MM.1S (cell line): Measurements from ENCODE around the gene LAP3.
"Not testable (repeated sequence)": the region's sequence is repeated elsewhere in the genome, so short reads cannot be mapped to it uniquely, and the experiment has no call there.

ENCODE experiments used
- DNase-seq: peaks from one replicate; pipeline ENCODE4 v3.0.0-alpha.2; 2015
- H2AFZ ChIP-seq: fragments of 300-600 bp; sonication (generic); 2 replicates; pipeline ENCODE4 v1.6.0; 2016; ENCODE audit warnings: antibody characterized with exemption, low read length
- H3F3A ChIP-seq: fragments of 300-600 bp; sonication (generic); 2 replicates; pipeline ENCODE4 v1.6.1; 2016; ENCODE audit warnings: mild to moderate bottlenecking, antibody characterized with exemption, low read length, moderate library complexity, mixed read lengths; ENCODE audit not compliant: insufficient read depth
- H3K27ac ChIP-seq: fragments of 300-600 bp; sonication (generic); 2 replicates; pipeline ENCODE4 v1.5.1; 2016; ENCODE audit warnings: mild to moderate bottlenecking, low read length
- H3K27me3 ChIP-seq: fragments of 300-600 bp; sonication (generic); replicated peaks from 2 replicates; pipeline ENCODE4 v1.6.0; 2016; ENCODE audit warnings: low read length; ENCODE audit not compliant: insufficient read depth
- H3K36me3 ChIP-seq: fragments of 300-600 bp; sonication (generic); replicated peaks from 2 replicates; pipeline ENCODE4 v1.6.1; 2016; ENCODE audit warnings: mild to moderate bottlenecking, low read length, mixed read lengths; ENCODE audit not compliant: insufficient read depth
- H3K4me1 ChIP-seq: fragments of 300-600 bp; sonication (generic); 2 replicates; pipeline ENCODE4 v1.6.1; 2016; ENCODE audit warnings: low read length, mixed read lengths
- H3K4me2 ChIP-seq: fragments of 300-600 bp; sonication (generic); 2 replicates; pipeline ENCODE4 v1.6.0; 2016; ENCODE audit warnings: low read depth, low read length
- H3K4me3 ChIP-seq: fragments of 300-600 bp; sonication (generic); 2 replicates; pipeline ENCODE4 v1.5.1; 2016; ENCODE audit warnings: low read length, mixed read lengths
- H3K79me2 ChIP-seq: fragments of 300-600 bp; sonication (generic); 2 replicates; pipeline ENCODE4 v1.6.1; 2016; ENCODE audit warnings: mixed run types, low read length, mixed read lengths
- H3K9ac ChIP-seq: fragments of 300-600 bp; sonication (generic); 2 replicates; pipeline ENCODE4 v1.6.1; 2016; ENCODE audit warnings: low read length, mixed read lengths
- H3K9me2 ChIP-seq: fragments of 300-600 bp; sonication (generic); replicated peaks from 2 replicates; pipeline ENCODE4 v1.6.1; 2016; ENCODE audit warnings: mild to moderate bottlenecking, low read length, mixed read lengths; ENCODE audit not compliant: insufficient read depth
- H3K9me3 ChIP-seq: fragments of 300-600 bp; sonication (generic); replicated peaks from 2 replicates; pipeline ENCODE4 v1.6.1; 2016; ENCODE audit warnings: mild to moderate bottlenecking, low read length, mixed read lengths; ENCODE audit not compliant: insufficient read depth
- H4K20me1 ChIP-seq: fragments of 300-600 bp; sonication (generic); 2 replicates; pipeline ENCODE4 v1.6.1; 2016; ENCODE audit warnings: mild to moderate bottlenecking, low read length, moderate library complexity, mixed read lengths; ENCODE audit not compliant: insufficient read depth
- EZH2 ChIP-seq: fragments of 300-600 bp; sonication (generic); optimal IDR thresholded peaks from 2 replicates; pipeline ENCODE3; 2017; ENCODE audit warnings: low read depth, mild to moderate bottlenecking, antibody characterized with exemption, low read length, mixed read lengths
- EZH2phosphoT487 ChIP-seq: fragments of 300-600 bp; sonication (generic); IDR thresholded peaks from 2 replicates; pipeline ENCODE4 v1.6.1; 2018; ENCODE audit warnings: antibody characterized with exemption, low read length
- TF ChIP-seq, protein P1 (sequence below): fragments of 300-600 bp; sonication (generic); IDR thresholded peaks from 2 replicates; pipeline ENCODE4 v1.5.1; 2016; ENCODE audit warnings: antibody characterized with exemption, low read length, mixed read lengths

The LAP3 gene

DNA sequence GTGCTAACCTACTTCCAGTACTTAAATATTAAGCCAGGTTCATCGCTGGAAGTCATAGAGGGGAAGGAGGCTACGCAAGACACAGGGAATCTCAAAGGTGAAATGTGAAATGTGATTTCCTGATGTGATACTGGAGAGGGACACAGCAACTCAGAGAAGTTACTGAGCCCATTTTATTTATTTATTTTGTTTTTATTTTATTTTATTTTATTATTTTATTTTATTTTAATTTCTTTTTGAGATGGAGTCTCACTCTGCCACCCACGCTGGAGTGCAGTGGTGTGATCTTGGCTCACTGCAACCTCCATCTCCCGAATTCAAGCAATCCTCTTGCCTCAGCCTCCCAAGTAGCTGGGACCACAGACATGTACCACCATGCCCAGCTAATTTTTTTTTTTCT, 42.3 kb upstream of the LAP3 start:
- Histone ChIP-seq H3K9me3 (no peaks in the 10 kb centered on the region), H3K36me3 (no peaks in the 10 kb centered on the region), H3K4me1 (0 out of 2 replicates have a peak, but pooled peaks cover 8% of the 10 kb centered on the region), H3K9me2 (no peaks in the 10 kb centered on the region), H2AFZ (peak overlapping the region; percentile 24), H3K27ac (peak overlapping the region; percentile 52; the same call in 1 of the 2 replicates), H3K27me3 (no peaks in the 10 kb centered on the region), H3K4me2 (peak overlapping the region; percentile 56), H3K9ac (no peak overlapping the region; the same call in 1 of the 2 replicates), H3K4me3 (peak overlapping the region; percentile 39), H4K20me1 (no peaks in the 10 kb centered on the region), H3F3A (peaks cover 10% of the 10 kb centered on the region), H3K79me2 (no peaks in the 10 kb centered on the region)
- TF ChIP-seq EZH2: no peak
- no peak for TF ChIP-seq EZH2phosphoT487
- TF ChIP-seq, protein P1, sequence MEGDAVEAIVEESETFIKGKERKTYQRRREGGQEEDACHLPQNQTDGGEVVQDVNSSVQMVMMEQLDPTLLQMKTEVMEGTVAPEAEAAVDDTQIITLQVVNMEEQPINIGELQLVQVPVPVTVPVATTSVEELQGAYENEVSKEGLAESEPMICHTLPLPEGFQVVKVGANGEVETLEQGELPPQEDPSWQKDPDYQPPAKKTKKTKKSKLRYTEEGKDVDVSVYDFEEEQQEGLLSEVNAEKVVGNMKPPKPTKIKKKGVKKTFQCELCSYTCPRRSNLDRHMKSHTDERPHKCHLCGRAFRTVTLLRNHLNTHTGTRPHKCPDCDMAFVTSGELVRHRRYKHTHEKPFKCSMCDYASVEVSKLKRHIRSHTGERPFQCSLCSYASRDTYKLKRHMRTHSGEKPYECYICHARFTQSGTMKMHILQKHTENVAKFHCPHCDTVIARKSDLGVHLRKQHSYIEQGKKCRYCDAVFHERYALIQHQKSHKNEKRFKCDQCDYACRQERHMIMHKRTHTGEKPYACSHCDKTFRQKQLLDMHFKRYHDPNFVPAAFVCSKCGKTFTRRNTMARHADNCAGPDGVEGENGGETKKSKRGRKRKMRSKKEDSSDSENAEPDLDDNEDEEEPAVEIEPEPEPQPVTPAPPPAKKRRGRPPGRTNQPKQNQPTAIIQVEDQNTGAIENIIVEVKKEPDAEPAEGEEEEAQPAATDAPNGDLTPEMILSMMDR: no peak
- no peak for DNase-seq

DNA sequence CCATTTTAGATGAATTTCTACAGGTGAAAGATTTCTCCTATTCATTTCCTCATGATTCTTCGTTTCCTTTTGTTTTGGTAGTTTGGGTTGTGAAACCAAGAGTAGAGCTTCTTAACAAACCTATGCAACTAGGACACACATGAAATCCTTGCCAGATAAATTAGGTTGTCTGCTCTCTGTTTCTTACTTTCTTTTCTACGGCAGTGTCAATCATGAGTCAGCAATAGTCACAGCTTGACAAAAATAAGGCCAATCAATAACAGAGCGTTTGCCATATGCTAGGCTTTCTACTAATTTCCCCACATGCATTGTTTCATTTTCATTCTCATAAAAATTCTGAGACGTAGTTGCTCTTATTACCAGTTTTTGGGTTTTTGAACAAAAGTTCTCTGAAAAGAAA, 41.8 kb upstream of the LAP3 start:
- Histone ChIP-seq H3K9me3 (no peaks in the 10 kb centered on the region), H3K27me3 (no peaks in the 10 kb centered on the region), H4K20me1 (no peaks in the 10 kb centered on the region)

DNA sequence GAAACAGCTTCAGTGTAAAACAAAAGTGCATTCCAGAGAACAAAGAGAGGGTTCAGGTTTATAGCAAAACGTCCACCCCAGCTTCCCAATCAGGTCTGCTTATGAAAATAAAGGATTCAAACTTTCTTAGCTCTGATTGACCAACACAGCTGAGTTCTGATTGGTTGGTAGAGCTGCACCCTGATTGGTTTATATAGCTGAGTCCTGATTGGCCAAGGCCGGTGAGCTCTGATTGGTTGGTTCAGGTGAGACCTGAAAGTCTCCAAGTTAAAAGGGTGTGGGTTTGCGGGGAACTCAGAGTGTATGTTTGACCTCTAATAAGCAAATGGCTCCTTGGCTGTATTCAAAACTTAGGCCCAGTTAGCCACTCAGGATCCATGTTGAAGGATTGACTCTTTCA, 41.1 kb upstream of the LAP3 start:
- H2AFZ ChIP-seq: peak overlapping the region; percentile 24
- no peak overlapping the region for H3K4me3 ChIP-seq
- H3K4me2 ChIP-seq: no peak overlapping the region
- TF ChIP-seq EZH2 (no peak), EZH2phosphoT487 (no peak)
- TF ChIP-seq, protein P1: no peak
- H3K36me3 ChIP-seq: no peaks in the 10 kb centered on the region
- no peaks in the 10 kb centered on the region for H3K9me2 ChIP-seq
- no peaks in the 10 kb centered on the region for H3K79me2 ChIP-seq
- peaks cover 10% of the 10 kb centered on the region for H3F3A ChIP-seq
- no peaks in the 10 kb centered on the region for H3K27me3 ChIP-seq
- DNase-seq: no peak
- H3K4me1 ChIP-seq: 0 out of 2 replicates have a peak, but pooled peaks cover 8% of the 10 kb centered on the region
- H3K9ac ChIP-seq: no peak overlapping the region
- H3K27ac ChIP-seq: peak overlapping the region; percentile 52; the same call in 1 of the 2 replicates
- no peaks in the 10 kb centered on the region for H4K20me1 ChIP-seq
- no peaks in the 10 kb centered on the region for H3K9me3 ChIP-seq

More for the DNA sequence above, 41.8 kb upstream of the LAP3 start:
- no peak for TF ChIP-seq EZH2
- TF ChIP-seq EZH2phosphoT487: no peak
- TF ChIP-seq, protein P1: no peak
- H3K79me2 ChIP-seq: no peaks in the 10 kb centered on the region
- peak; percentile 69 for DNase-seq
- no peaks in the 10 kb centered on the region for H3K36me3 ChIP-seq
- H3K27ac ChIP-seq: peak overlapping the region; percentile 52; the same call in 1 of the 2 replicates
- peak overlapping the region; percentile 11; the same call in 1 of the 2 replicates for H3K9ac ChIP-seq
- no peaks in the 10 kb centered on the region for H3K9me2 ChIP-seq
- H3K4me1 ChIP-seq: 0 out of 2 replicates have a peak, but pooled peaks cover 8% of the 10 kb centered on the region
- H3F3A ChIP-seq: peaks cover 10% of the 10 kb centered on the region
- peak overlapping the region; percentile 24 for H2AFZ ChIP-seq
- peak overlapping the region; percentile 56 for H3K4me2 ChIP-seq
- peak overlapping the region; percentile 39 for H3K4me3 ChIP-seq

DNA sequence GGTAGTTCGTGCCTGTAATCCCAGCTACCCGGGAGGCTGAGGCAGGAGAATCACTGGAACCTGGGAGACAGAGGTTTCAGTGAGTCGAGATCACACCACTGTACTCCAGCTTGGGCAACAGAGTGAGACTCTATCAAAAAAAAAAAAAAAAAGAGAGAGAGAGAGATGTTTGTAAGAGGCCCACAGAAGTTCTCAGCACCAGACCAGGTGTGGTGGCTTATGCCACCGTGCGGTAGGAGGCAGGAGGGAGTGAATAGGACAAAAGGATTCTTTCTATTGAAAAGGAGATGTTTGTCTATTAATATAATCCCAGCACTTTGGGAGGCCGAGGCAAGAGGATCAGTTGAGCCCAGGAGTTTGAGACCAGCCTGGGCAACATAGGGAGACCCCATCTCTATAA, 39.9 kb upstream of the LAP3 start:
- H3K27ac ChIP-seq, H3K4me2 ChIP-seq, H4K20me1 ChIP-seq, H3K9me3 ChIP-seq, H3K9ac ChIP-seq, H3K27me3 ChIP-seq, H3K79me2 ChIP-seq, H3F3A ChIP-seq, H3K4me3 ChIP-seq, H2AFZ ChIP-seq, H3K9me2 ChIP-seq, H3K36me3 ChIP-seq, H3K4me1 ChIP-seq, DNase-seq: not testable (repeated sequence)
